PC-3 (cell line): ENCODE data around the gene PLA2G2E. TPM values are rescaled to one million over a fixed set of nuclear protein-coding genes. Genes with fewer than 3 reads are reported as not detected.

ENCODE experiments used
- ATAC-seq: fragments of 200-7000 bp; cut with Tn5 transposase; 2 replicates; pipeline ENCODE4 v1.9.1; 2020; ENCODE audit warnings: mild to moderate bottlenecking, moderate library complexity
- BruUV-seq: library from RNA; stranded (reverse); fragments of 400-500 nt; replicated peaks from 2 replicates; lab custom pipeline; 2021; lab: Mats Ljungman, UMichigan
- CTCF ChIA-PET: fragments of 300-600 bp; sonication (Branson Sonifier 250); formaldehyde crosslinking; loops from one replicate; lab custom pipeline; 2022; ENCODE audit warnings: antibody characterized with exemption; lab: Charles Lee
- POLR2A ChIA-PET: fragments of 300-600 bp; sonication (Branson Sonifier 250); formaldehyde crosslinking; loops from one replicate; lab custom pipeline; 2022; ENCODE audit warnings: antibody characterized with exemption; ENCODE audit not compliant: unreplicated experiment; lab: Charles Lee
- DNase-seq: peaks from one replicate; pipeline ENCODE4 v3.0.0-alpha.2; 2015
- H2AFZ ChIP-seq: fragments of 300-600 bp; sonication (generic); 2 replicates; pipeline ENCODE4 v1.6.0; 2016; ENCODE audit warnings: antibody characterized with exemption, low read length
- H3F3A ChIP-seq: fragments of 300-600 bp; sonication (generic); one replicate; pipeline ENCODE4 v1.6.0; 2017; ENCODE audit warnings: antibody characterized with exemption, low read length, control low read depth, mild to moderate bottlenecking; ENCODE audit not compliant: unreplicated experiment
- H3K27ac ChIP-seq: fragments of 300-600 bp; sonication (generic); 2 replicates; pipeline ENCODE4 v1.5.1; 2016; ENCODE audit warnings: mild to moderate bottlenecking, low read length
- H3K27me3 ChIP-seq: fragments of 300-600 bp; sonication (generic); 2 replicates; pipeline ENCODE4 v1.6.1; 2016; ENCODE audit warnings: low read length, mixed read lengths
- H3K36me3 ChIP-seq: fragments of 300-600 bp; sonication (generic); 2 replicates; pipeline ENCODE4 v1.6.1; 2016; ENCODE audit warnings: low read depth, mixed run types, low read length, mixed read lengths
- H3K4me1 ChIP-seq: fragments of 300-600 bp; sonication (generic); 2 replicates; pipeline ENCODE4 v1.5.1; 2016; ENCODE audit warnings: low read length; ENCODE audit not compliant: insufficient read depth
- H3K4me2 ChIP-seq: fragments of 300-600 bp; sonication (generic); 2 replicates; pipeline ENCODE4 v1.6.0; 2016; ENCODE audit warnings: low read length
- H3K4me3 ChIP-seq: fragments of 300-600 bp; sonication (generic); 2 replicates; pipeline ENCODE4 v1.5.1; 2016; ENCODE audit warnings: mild to moderate bottlenecking, low read length, mixed read lengths
- H3K79me2 ChIP-seq: fragments of 300-600 bp; sonication (generic); 2 replicates; pipeline ENCODE4 v1.6.1; 2017; ENCODE audit warnings: low read length, mixed read lengths
- H3K9ac ChIP-seq: fragments of 300-600 bp; sonication (generic); 2 replicates; pipeline ENCODE4 v1.6.0; 2016; ENCODE audit warnings: mild to moderate bottlenecking, low read length
- H3K9me2 ChIP-seq: fragments of 300-600 bp; sonication (generic); replicated peaks from 2 replicates; pipeline ENCODE4 v1.6.1; 2016; ENCODE audit warnings: mixed run types, low read length, mixed read lengths
- H3K9me3 ChIP-seq: fragments of 300-600 bp; sonication (generic); 2 replicates; pipeline ENCODE4 v1.6.1; 2016; ENCODE audit warnings: low read length, mixed read lengths
- H4K20me1 ChIP-seq: fragments of 300-600 bp; sonication (generic); 2 replicates; pipeline ENCODE4 v1.6.1; 2016; ENCODE audit warnings: low read length, mixed read lengths
- EZH2 ChIP-seq: fragments of 300-600 bp; sonication (generic); IDR thresholded peaks from one replicate; pipeline ENCODE4 v1.6.1; 2017; ENCODE audit warnings: antibody characterized with exemption, mild to moderate bottlenecking, low read length; ENCODE audit not compliant: unreplicated experiment
- EZH2phosphoT487 ChIP-seq: fragments of 300-600 bp; sonication (generic); IDR thresholded peaks from 2 replicates; pipeline ENCODE4 v1.6.1; 2018; ENCODE audit warnings: mild to moderate bottlenecking, antibody characterized with exemption, low read length, borderline replicate concordance
- intact Hi-C: fragments of 100-400 bp; cut with micrococcal nuclease; formaldehyde crosslinking; loops from 2 replicates; pipeline ENCODE4 v1.9.0; 2023
- total RNA-seq: library from RNA; depleted of rRNA; stranded (reverse); fragments of >200 nt; gene quantifications from 2 replicates; pipeline ENCODE4 v1.2.3, GENCODE V29; 2014
- TF ChIP-seq, protein P1 (sequence below): fragments of 300-600 bp; sonication (generic); conservative IDR thresholded peaks from 2 replicates; pipeline ENCODE4 v1.5.1; 2017; ENCODE audit warnings: antibody characterized with exemption, low read depth, mild to moderate bottlenecking, low read length

The PLA2G2E gene
- total RNA-seq, 1 experiment from 2014 or later, result not detected

DNA sequence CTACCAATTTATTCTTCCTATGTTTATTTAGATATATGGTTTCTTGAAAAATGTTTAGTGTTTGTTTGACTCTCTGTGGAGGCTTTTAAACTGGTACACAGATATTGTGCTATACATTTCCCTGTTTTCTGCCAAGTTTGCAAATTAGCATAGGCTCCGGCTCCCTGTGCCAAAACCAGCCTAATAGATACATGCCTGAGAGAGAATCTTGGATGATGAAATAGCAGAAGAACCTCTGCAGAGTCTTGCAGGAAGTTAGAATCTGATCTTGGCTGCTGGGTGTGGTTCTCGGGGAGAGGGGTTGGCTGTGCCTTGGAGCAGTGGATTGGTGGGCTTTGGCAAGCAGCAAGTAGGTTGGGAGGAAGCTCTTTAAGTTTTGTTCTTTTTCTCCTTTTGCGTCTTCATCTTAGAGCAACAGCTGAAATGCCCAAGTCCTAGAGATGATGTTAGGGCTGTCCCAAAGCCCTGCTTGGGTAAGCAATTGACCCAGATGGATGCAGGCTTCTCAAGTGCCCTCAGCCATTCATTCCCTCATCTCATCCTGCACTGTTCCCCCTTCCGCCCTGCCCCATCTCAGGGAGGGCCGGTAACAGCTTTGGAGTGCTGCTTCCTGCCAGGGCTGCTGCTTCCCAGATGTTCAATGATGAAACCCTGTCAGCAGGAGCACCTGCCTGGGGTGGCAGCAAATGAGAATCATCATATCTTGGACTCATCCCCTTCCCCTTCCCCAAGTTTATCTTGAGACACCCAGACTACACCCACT, 46.7 kb upstream of the PLA2G2E start:
- peaks cover 7% of the 10 kb centered on the region for H3K4me1 ChIP-seq
- DNase-seq, result no peak
- no peaks in the 10 kb centered on the region for H3K79me2 ChIP-seq
- H3K9ac ChIP-seq, result no peak overlapping the region
- no peak overlapping the region for H2AFZ ChIP-seq
- ATAC-seq, result no peak
- no peak overlapping the region for H3K4me2 ChIP-seq
- no peaks in the 10 kb centered on the region for H3F3A ChIP-seq
- no peaks in the 10 kb centered on the region for H3K9me3 ChIP-seq
- BruUV-seq, result no TSS peak
- TF ChIP-seq EZH2 (no peak), EZH2phosphoT487 (no peak)
- ChIA-PET POLR2A (no interaction called here), CTCF (no interaction called here)
- H3K9me2 ChIP-seq, result no peaks in the 10 kb centered on the region
- no peak overlapping the region for H3K27ac ChIP-seq
- H3K4me3 ChIP-seq, result no peak overlapping the region
- H3K36me3 ChIP-seq, result no peaks in the 10 kb centered on the region
- no peaks in the 10 kb centered on the region for H3K27me3 ChIP-seq
- no peaks in the 10 kb centered on the region for H4K20me1 ChIP-seq
- intact Hi-C loops, result no loop called here

DNA sequence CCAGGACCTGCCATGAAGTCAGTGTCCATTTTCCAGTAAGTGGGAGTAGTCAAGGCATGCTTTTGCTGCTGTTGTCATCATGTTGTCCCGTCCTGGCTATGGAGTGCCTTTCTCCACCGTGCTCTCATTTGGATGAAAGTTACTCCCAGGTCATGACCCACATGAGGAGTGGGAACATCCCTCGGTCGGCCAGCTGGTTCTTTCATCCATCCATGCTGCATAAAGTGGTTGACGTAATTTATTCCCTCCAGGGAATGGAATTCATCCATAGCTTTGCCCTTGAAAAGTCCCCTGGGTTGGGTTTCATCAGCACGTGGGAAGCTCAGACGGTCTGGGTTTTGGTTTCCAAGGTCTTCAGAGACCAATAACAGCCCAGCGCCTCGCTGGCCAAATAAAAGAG, 44.4 kb upstream of the PLA2G2E start:
- Histone ChIP-seq H3K36me3 (no peaks in the 10 kb centered on the region), H3K9me3 (no peaks in the 10 kb centered on the region), H3K4me2 (no peak overlapping the region), H3K9me2 (no peaks in the 10 kb centered on the region), H3K9ac (no peak overlapping the region), H3K79me2 (no peaks in the 10 kb centered on the region), H3K27me3 (peaks cover 13% of the 10 kb centered on the region), H3K4me3 (no peak overlapping the region), H3F3A (no peaks in the 10 kb centered on the region), H4K20me1 (no peaks in the 10 kb centered on the region), H2AFZ (no peak overlapping the region), H3K27ac (no peak overlapping the region), H3K4me1 (no peaks in the 10 kb centered on the region)
- TF ChIP-seq EZH2 (no peak), EZH2phosphoT487 (no peak)
- TF ChIP-seq, protein P1, sequence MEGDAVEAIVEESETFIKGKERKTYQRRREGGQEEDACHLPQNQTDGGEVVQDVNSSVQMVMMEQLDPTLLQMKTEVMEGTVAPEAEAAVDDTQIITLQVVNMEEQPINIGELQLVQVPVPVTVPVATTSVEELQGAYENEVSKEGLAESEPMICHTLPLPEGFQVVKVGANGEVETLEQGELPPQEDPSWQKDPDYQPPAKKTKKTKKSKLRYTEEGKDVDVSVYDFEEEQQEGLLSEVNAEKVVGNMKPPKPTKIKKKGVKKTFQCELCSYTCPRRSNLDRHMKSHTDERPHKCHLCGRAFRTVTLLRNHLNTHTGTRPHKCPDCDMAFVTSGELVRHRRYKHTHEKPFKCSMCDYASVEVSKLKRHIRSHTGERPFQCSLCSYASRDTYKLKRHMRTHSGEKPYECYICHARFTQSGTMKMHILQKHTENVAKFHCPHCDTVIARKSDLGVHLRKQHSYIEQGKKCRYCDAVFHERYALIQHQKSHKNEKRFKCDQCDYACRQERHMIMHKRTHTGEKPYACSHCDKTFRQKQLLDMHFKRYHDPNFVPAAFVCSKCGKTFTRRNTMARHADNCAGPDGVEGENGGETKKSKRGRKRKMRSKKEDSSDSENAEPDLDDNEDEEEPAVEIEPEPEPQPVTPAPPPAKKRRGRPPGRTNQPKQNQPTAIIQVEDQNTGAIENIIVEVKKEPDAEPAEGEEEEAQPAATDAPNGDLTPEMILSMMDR, result no peak
- intact Hi-C loops, result no loop called here
- ChIA-PET CTCF (no interaction called here), POLR2A (no interaction called here)
- DNase-seq (no peak), ATAC-seq (no peak)
- no TSS peak for BruUV-seq

DNA sequence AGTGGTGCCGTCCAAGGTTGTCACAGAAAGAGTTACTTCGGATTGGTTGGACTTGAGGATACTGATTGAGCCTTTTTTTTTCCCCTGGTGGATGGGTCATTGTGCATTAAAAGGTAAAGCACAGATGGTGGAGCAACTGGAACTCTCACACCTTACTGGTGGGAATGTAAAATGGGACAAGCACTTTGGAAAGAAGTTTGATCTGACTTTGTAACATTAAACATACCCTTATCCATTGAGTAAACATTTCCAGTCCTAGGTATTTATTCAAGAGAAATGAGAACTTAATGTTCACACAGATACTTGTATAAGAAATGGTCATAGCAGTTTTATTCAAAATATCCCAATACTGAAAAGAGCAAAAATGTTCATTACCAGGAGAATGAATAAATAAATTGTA, 41.1 kb upstream of the PLA2G2E start:
- H2AFZ ChIP-seq, result no peak overlapping the region
- H4K20me1 ChIP-seq, result no peaks in the 10 kb centered on the region
- H3F3A ChIP-seq, result no peaks in the 10 kb centered on the region
- no peak overlapping the region for H3K4me2 ChIP-seq
- H3K27me3 ChIP-seq, result peaks cover 18% of the 10 kb centered on the region
- no peaks in the 10 kb centered on the region for H3K9me2 ChIP-seq
- H3K9me3 ChIP-seq, result no peaks in the 10 kb centered on the region
- DNase-seq, result no peak
- no peaks in the 10 kb centered on the region for H3K79me2 ChIP-seq
- no peak for ATAC-seq
- no peak overlapping the region for H3K9ac ChIP-seq
- TF ChIP-seq, protein P1, result no peak
- no peak for TF ChIP-seq EZH2phosphoT487
- no peak for TF ChIP-seq EZH2
- ChIA-PET CTCF (no interaction called here), POLR2A (no interaction called here)
- H3K27ac ChIP-seq, result no peak overlapping the region
- intact Hi-C loops, result no loop called here
- no peaks in the 10 kb centered on the region for H3K4me1 ChIP-seq
- BruUV-seq, result no TSS peak
- no peaks in the 10 kb centered on the region for H3K36me3 ChIP-seq
- no peak overlapping the region for H3K4me3 ChIP-seq
